HL-60/S4 treated with phorbol 12-myristate 13-acetate at 8.2 ng/mL for 4 days and 3 days (cell line): ENCODE data around the gene SH2D3A.
"Not testable (repeated sequence)": the region's sequence is repeated elsewhere in the genome, so short reads cannot be mapped to it uniquely, and the experiment has no call there.

ENCODE experiments used
- in situ Hi-C: fragments of 300-500 bp; cut with MboI; formaldehyde crosslinking; loops from 2 replicates; pipeline ENCODE4 v1.15.0; 2022; ENCODE audit warnings: low sequenced_read_pairs

SH2D3A gene

DNA sequence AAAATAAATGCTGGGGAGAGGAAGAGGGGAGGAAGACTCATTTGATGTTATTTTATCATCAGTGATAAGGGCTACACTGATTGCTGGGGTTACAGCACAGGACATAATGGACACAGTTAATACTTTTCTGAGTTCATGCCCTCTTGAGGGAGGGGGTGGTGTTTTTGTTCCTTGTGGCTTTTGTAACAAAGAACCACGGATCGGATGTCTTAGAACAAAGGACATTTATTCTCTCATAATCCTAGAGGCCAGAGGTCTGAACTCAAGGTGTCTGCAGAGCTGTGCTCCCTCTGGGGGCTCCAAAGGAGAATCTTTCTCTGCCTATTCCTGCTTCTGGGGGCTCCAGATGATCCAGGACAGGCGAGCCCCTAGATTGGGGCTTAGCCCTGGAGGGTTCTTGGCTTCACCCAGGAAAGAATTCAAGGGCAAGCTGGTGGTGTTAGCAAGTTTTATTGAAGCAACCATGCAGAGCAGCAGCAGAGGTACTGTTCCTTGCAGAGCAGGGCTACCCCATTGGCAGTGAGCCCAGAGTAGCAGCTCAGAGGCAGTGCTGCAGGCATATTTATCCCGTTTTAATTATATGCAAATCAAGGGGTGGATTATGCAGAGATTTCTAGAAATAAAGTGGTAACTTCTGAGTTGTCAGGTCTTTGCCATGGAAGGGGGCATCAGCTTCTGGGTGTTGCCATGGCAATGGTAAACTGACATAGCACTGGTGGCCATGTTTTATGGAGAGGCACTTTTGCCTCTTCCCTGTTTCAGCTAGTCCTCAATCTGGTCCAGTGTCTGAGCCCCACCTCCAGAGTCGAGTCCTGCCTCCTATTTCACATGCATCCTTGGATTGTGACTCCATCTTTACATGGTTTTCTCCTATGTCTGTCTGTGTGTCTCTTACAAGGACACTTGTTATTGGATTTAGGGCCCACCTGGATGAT lies 23.2 kb upstream of the SH2D3A start:
- in situ Hi-C loops: no loop called here

DNA sequence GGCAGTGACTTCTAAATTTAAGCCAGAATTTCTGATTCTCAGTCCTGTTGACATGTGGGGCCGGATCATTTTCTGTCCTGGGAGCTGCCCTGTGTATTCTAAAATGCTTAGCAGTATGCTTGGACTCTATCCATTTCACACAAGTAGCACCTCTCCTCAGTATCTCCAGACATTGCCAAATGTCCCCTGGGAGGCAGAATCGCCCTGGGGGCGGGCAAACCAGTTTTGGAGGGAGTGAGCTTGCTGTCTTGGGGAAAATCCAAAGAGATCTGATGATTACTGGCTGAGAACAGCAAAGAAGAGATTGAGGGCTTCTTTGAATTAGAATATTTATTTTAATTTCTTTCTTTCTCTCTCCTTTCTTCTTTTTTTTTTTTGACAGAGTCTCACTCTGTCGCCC lies 21.7 kb upstream of the SH2D3A start:
- in situ Hi-C loops: no loop called here

DNA sequence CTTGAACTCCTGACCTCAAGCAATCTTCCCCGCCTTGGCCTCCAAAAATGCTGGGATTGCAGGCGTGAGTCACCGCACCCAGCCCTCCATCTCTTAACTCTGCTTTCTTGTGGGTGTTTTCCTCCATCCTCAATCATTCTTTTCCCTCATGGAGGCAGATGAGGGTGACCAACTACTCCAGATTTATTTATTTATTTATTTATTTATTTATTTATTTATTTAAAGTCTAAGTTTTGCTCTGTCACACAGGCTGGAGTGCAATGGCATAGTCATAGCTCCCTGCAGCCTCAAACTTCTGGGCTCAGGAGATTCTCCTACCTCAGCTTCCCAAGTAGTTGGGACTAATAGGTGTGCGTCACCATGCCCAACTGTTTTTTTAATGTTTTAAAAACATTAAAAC lies 20.2 kb upstream of the SH2D3A start:
- in situ Hi-C loops: no loop called here

DNA sequence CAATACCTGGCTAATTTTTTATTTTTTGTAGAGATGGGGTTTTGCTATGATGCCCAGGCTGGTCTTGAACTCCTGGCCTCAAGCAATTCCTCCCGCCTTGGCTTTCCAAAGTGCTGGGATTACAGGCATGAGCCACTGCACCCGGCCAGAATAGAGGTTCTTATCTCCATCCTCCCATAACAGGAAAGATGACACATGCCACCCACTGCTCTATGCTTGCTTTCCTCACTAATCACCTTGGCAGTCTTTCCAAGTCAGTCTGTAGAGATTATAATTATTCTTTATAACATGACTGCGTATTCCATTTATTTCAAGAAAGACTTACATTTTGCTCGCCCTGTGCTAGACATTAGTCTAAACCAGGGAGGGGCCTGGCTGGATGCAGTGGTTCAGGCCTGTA lies 12.0 kb upstream of the SH2D3A start:
- in situ Hi-C loops: no loop called here

DNA sequence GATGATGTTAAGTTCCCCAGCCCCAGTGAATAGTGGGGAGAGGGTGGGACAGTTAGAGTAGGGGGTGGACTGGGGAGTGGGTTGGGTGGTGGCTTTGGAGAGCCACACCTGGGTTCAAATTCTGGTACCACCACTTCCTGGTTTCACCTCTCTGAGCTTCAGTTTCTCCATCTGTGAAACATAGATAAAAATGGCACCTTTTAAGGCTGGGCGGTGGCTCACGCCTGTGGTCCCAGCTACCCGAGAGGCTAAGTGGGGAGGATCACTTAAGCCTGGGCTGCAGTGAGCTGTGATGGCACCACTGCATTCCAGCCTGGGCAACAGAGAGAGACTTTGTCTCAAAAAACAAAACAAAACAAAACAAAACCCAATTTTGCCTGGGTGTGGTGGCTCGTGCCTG lies 11.2 kb upstream of the SH2D3A start:
- in situ Hi-C loops: no loop called here

DNA sequence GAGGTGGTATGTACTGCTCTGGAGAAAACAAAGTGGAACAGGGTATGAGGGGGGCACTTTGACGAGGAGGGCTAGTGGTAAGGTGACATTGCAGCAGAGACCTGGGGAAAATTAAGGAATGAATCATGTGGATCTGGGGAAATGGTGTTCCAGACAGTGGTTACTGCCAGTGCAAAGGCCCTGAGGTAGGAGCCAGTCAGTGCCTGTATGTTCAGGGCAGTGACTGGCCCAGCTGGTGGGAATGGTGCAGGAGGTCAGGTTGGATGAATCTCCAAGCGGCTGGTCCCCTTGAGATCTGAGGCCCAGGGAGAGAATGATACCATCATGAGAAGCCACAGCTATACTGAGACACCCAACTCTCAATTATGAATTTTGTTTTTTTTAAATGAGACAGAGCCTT lies 10.2 kb upstream of the SH2D3A start:
- in situ Hi-C loops: no loop called here

DNA sequence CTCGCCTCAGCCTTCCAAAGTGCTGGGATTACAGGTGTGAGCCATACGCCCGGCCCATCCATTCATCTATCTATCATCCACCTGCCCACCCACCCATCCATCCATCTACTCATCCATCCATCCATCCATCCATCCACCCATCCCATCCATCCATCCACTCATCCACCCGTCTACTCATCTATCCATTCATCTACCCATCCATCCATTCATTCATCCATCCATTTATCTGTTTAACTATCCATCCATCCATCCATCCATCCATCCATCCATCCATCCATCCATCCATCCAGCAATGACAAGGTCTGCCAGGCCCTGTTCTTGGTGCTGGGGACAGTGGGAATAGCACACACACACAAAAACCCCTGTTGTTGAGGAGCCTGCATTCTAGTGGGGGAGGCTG lies 9.8 kb upstream of the SH2D3A start:
- in situ Hi-C loops: no loop called here

DNA sequence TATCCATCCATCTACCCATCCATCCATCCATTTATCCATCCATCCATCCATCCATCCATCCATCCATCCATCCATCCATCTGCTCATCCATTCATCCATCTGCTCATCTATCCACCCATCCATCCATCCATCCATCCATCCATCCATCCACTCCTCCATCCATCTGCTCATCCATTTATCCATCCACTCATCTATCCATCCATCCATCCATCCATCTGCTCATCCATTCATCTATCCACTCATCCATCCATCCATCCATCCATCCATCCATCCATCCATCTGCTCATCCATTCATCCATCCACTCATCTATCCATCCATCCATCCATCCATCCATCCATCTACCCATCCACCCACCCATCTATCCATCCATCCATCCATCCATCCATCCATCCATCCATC lies 8.8 kb upstream of the SH2D3A start:
- in situ Hi-C loops: not testable (repeated sequence)

DNA sequence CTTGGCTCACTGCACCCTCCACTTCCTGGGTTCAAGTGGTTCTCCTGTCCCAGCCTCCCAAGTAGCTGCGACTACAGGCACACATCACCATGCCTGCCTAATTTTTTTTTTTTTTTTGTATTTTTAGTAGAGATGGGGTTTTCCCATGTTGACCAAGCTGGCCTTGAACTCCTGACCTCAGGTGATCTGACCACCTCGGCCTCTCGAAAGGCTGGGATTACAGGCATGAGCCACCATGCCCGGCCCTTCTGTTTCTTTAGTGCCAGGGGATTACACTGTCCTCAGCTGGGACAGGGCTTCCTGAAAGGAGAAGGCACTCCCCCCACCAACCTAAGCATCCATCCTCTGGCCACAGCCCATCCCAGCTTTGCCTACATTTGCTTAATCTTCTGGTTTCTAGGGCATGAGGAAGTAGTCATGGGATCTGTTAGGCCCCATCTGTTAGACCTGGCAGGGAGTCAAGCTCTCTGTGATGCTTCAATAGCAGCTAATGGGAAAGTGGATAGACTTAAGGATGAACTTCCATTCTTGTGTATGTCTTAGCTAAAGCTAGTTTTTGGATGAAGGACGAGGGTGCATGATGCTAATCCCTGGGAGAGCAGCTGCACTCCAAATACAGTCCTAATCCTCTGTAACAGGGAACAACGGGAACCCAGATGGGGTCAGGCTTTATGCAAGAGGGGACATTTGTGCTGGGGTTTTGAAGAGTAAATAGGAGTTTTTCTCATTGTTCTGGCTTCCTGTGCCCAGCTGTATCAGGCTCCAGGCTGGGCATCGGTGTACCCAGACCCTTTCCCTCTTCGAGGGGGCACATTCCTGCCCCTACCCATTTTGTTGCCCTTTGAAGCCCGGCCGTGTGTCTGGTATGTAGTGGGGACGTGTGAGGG lies 7.8 kb upstream of the SH2D3A start:
- in situ Hi-C loops: no loop called here

DNA sequence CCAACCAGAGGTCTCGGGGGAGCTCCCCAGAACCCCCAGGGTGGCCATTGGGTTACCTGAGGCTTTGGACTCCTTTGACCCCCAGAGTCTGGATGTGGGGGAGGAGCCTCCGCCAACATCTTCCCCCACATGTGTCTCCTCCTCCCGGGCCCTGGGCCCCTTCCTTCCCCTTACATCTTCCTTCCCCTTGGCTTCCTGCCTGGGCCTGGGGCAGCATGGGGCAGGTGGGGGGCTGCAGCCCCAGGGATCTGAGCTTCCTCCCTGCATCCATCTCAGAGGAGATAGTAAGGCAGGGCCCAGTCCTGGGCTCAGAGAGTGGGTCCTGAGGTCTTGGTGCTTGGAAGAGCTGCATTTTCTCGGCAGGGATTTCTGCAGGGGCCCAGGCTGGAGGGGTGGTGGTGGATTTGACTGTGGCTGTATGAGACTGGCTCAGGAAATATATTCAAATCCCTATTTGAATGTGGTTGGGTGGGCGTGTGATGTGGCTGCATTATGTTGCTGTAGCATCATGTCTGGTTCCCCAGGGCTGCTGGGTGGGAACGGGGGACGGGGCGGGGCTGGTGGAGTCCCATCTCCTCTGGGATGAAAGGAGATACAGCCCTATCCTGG lies 6.2 kb upstream of the SH2D3A start:
- in situ Hi-C loops: no loop called here

DNA sequence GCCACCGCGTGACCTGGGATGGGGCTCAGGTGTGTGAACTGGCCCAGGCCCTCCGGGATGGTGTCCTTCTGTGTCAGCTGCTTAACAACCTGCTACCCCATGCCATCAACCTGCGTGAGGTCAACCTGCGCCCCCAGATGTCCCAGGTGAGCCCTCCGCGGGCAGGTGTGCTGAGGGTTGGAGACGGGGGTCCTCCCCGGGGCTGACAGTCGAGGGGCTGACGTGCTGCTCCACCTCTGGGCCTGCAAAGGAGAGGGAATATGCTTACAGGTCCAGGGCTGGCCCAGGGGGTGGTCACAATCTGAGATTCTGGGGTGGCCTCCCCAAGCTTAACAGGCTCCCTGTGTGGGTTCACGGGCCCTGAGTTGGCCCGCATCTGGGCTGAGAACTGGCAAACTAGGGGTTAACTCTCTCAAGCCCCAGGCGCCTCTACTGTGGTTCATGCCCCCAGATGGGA lies 5.7 kb upstream of the SH2D3A start:
- in situ Hi-C loops: no loop called here

DNA sequence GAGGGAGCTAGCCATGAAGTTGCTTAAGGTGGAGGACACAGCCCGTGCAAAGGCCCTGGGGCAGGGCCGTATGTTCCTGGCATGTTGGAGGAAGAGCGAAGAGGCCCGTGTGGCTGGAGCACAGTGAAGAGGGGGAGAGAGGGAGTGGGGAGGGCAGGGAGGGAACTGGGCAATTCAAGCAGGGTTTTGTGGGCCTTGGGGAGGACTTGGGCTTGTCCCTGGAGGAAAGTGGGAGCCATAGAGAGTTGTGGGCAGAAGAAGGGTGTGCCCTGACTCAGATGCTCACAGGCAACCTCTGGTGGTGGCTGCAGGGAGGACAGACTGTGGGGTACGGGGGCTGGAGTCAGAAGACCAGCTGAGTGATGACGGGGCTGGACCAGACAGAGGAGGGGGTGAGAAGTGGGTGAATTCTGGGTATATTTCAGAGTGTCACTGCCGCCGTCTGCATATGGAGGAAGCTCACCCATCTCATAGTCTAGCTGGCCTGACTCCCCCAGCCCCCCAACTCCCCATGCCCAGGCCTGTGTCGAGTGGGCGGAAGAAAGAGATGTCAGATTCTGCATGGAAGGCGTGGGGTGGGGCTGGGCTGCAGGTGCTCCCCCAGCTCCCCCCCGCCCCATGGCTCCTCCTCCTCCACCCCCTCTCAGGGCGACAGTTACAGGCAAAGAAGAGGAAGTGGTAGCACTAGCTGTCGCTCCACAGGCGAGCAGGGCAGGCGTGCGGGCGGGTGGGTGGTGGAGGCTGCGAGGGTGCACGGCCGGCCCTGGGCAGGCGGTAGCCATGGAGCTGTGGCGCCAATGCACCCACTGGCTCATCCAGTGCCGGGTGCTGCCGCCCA lies 5.0 kb upstream of the SH2D3A start, which contains the start of gene VAV1:
Gene VAV1 (plus strand): TSS at position 681 of the 838 bp plus-strand sequence. CDS start 100 bp downstream, at position 781.
- in situ Hi-C loops: no loop called here

DNA sequence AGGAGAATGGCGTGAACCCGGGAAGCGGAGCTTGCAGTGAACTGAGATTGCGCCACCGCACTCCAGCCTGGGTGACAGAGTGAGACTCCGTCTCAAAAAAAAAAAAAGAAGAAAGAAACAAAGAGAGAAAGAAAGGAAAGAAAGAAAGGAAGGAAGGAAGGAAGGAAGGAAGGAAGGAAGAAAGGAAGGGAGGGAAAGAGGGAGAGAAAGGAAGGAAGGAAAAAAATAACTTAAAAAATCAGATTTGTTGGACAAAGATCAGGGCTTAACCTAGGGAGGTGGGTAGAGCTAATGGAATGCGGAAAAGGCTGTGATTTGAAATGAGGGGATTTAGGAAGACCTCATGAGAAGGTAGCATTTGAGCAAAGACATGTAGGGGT lies 4.4 kb upstream of the SH2D3A start:
- in situ Hi-C loops: not testable (repeated sequence)

DNA sequence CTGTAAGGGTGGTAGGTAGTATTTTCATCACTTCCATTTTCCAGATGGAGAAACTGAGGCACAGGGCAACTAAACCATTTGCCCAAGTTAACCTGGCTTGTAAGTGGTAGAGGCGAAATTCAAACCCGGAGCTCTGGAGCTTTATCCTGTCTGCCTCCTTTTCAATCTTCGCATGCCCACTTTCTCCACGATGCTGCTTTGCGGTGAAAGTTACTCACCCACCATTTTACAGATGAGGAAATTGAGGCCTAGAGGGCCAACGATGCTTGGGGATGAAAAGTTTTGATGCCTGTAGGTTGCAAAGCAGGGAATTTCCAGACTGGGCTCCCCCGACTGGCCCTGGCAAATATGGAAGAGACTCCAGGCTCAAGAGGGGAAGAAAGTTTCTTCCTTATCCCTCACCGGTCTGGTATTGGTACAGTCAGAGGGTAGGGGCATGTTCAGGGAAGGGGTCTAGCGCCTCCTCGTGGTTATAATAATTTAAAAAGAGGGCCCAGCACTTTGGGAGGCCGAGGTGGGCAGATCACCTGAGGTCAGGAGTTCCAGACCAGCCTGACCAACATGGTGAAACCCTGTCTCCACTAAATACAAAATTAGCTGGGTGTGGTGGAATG lies 1.9 kb upstream of the SH2D3A start:
- in situ Hi-C loops: no loop called here

DNA sequence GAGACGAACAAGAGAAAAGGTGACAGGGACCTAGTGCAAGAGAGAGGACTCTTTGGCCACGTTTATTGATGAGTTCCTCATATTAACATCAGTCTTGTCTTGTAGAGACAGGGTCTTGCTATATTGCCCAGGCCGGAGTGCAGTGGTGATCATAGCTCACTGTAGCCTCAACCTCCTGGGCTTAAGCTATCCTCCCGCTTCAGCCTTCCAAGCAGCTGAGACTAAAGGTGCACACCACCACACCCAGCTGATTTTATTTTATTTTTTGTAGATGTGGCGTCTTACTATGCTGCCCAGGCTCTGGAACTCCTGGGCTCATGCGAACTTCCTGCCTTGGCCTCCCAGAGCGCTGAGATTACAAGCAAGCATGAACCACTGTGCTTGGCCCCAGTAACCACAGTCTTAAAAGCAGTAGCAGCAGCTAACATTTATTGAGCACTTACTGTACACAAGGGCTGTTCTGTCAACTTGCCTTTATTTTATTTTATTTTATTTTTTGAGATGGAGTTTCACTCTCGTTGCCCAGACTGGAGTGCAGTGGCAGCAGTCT lies 1.1 kb upstream of the SH2D3A start:
- in situ Hi-C loops: no loop called here

DNA sequence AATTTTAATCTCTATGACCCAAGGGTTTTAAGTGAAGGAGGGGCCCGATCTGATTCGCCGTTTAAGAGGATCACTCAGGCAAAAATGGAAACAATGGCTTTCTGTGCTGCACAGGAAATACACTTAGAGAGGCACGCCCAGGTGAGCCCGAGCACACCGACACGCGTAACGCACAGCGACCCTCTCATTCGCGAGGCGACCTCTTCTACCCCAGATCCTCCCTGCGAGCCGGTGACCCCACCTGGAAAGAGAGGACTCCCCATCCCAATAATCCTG lies 216 bp downstream of the SH2D3A start:
- in situ Hi-C loops: no loop called here

DNA sequence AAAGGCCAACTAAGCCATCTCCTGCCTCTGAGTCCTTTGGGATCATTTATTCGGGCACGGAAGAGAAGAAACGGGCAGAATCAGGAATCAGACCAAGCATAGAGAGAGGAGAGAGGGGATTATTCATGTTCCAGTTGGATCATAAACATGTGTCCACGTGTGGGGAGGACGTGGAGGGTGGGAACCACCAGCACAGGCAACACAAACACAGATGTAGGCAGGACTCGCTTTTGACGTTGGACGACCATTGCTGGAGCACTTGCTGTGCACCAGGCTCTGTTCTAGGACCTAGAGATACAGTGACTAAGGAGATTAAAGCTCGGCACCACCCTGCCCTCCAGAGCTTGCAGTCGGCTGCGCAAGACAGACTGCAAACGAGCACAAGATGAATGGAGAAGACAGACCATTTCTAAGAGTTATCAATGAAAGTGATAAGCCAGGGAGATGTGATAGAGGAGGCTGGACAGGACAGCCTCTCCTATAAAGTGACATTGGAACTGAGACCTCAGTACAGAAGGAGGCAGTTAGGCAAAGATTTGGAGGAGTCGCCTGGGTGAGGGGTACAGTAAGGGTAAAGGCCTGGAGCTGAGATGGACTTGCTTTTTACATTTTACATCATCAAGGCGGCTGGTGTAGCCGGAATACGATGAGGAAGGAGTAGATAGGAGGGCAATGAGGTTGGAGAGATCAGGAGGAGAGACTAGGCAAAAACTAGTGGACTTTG lies 716 bp downstream of the SH2D3A start:
- in situ Hi-C loops: no loop called here

DNA sequence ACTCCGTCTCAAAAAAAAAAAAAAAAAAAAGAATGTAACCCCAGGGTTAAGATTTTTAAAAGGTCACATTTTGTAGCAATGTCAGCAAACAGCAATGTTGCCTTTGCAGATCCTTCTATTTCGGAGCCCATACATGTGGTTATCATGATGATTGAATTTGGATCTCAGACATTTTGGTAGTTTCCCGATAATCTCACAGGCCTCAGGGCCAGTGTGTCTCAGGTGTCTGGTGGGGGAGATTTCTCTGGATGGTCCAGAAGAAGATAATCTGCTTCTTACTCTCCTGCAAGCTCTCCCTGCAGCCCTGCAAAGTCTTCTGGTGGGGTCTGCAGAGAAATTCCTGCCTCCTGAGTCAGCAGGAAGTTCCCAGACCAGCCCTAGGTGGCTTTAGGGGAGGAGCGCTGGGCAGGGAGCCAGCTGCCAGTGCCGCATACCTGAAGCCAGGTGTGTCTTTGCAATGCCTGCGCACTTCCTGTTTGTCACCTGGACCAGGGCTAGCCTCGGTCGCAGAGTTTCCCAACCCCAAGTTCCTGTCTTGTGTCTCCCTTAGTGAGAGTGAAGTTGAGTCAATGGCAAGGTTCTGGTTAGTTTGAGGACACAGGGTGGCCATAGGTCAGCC lies 1.4 kb downstream of the SH2D3A start:
- in situ Hi-C loops: no loop called here

DNA sequence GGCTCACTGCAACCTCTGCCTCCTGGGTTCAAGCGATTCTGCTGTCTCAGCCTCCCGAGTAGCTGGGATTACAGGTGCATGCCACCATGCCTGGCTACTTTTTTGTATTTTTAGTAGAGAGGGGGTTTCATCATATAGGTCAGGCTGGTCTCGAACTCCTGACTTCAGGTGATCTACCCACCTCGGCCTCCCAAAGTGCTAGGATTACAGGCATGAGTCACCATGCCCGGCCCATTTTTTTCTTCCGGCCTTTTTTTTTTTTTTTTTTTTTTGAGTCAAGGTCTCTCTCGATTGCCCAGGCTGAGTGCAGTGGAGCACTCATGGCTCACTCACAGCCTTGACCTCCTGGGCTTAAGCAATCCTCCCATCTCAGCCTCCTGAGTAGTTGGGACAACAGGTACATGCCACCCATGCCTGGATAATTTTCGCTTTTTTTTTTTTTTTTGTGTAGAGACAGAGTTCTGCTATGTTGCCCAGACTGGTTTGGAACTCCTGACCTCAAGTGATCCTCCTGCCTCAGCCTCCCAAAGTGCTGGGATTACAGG lies 4.9 kb downstream of the SH2D3A start:
- in situ Hi-C loops: not testable (repeated sequence)
